Activated T-helper 9 cell treated with anti-CD3 and anti-CD28 coated beads, Interleukin-2, amount 50 U/mL, for 16 hours (primary cell): Measurements from ENCODE around the gene SPATC1L.

Experiments used
- DNase-seq: peaks from one replicate; pipeline ENCODE4 v3.0.0-alpha.2; 2020; ENCODE audit warnings: low read depth

SPATC1L gene

GRCh38 chr21:46119144-46119636 is 65.1 kb downstream of the SPATC1L start:
- DNase-seq: no peak

- DNase-seq: no peak
These were observed 65.7 kb downstream of the SPATC1L start for GRCh38 chr21:46118316-46119143.

- no peak for DNase-seq
These were observed 66.5 kb downstream of the SPATC1L start for GRCh38 chr21:46117586-46118315.

- DNase-seq: no peak
These were observed 67.3 kb downstream of the SPATC1L start for GRCh38 chr21:46116776-46117585.

GRCh38 chr21:46116189-46116775 is 68.0 kb downstream of the SPATC1L start:
- DNase-seq: no peak

GRCh38 chr21:46115441-46116188 is 68.6 kb downstream of the SPATC1L start:
- no peak for DNase-seq

- DNase-seq: no peak
These were observed 69.3 kb downstream of the SPATC1L start for GRCh38 chr21:46114963-46115362.

- DNase-seq: no peak
These were observed 70.6 kb downstream of the SPATC1L start for GRCh38 chr21:46113497-46114176.

GRCh38 chr21:46112725-46113215 is 71.5 kb downstream of the SPATC1L start:
- no peak for DNase-seq

- DNase-seq: no peak
These were observed 72.2 kb downstream of the SPATC1L start for GRCh38 chr21:46111857-46112724.

- no peak for DNase-seq
These were observed 73.1 kb downstream of the SPATC1L start for GRCh38 chr21:46111193-46111571.
